ENCODE measurements around the gene ACSM2B.
"Not testable (repeated sequence)": the region's sequence is repeated elsewhere in the genome, so short reads cannot be mapped to it uniquely, and the experiment has no call there.

The ACSM2B gene

DNA sequence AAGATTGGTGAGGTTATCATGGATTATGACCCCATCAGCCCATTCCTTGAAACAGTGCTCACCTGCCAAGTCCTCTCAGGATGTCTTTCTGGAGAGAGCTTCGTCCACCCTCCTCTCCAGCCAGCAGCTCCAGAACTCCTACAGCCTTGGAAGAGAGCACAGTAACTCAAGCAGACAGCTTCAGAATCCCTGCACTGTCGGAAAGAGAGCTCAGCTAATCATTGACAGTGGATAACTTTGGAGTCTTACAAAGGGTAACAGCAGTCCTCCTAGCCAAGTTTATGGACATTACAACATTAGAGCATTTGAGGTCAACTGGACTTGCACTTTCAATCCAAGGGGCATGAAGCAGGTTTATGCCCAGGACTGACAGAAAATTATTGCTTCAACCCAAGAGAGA lies at the start of gene ACSM2B:
ACSM2B (minus strand) TSS at position 223 of the 400 bp plus-strand sequence. CDS start 11,522 bp downstream, outside the sequence.
- DNase-seq = not testable (repeated sequence)

DNA sequence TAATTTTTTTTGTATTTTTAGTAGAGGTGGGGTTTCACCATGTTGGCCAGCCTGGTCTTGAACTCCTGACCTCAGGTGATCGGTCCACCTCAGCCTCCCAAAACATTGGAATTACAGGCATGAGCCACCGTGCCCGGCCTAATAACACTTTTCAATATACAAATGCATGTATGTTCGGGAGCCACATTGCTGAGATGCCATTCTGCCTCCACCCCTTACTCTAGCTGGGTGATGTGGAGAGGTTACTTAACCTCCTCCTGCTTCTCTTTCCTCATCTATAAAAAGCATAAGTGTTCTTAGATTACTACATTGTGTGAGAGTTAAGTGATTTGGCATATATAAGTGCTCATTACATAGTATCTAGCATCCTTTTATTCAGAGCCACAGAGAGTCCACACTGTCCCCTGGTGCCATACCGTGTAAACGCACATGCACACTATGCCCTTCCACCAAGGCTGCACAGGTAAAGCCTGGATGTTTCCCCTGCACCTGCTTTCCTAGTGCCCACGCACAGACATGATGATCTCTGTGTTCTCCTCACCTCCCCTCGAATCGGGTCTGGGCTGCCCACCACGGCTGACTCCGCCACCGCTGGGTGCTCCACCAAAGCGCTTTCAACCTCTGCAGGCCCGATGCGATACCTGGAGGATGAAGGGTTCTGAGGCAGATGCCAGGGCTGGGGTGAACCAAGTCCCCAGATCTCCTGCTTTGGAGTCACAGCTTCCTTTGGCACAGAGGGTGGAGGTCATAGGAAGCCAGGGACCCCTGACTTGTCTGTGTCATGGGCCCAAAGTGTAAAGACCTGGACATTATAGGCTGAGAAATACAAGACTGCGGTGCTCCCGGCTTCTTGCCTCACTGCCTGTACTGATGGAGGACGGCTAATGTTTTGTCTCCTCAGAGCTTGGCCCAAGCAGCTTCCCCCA lies 49.0 kb upstream of the ACSM2B start:
- no peak for DNase-seq

DNA sequence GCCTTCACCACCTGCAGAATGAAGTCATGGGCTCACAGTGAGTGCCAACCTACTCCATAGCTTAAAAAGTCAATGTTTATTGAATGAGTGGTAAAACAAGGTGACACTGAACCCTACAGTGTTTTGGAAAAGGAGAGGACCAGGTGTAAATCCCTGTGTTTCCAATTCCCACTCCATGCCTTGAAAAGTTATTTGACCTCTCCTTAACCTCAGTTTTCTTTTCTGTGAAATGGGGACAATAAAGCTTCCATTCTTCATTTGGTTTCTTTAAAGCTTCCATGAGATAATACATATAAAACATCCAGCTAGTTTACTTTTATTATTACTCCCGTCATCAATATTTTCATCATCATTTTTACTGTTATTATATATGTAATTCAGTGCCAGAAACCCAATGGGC lies 48.0 kb upstream of the ACSM2B start:
- no peak for DNase-seq

DNA sequence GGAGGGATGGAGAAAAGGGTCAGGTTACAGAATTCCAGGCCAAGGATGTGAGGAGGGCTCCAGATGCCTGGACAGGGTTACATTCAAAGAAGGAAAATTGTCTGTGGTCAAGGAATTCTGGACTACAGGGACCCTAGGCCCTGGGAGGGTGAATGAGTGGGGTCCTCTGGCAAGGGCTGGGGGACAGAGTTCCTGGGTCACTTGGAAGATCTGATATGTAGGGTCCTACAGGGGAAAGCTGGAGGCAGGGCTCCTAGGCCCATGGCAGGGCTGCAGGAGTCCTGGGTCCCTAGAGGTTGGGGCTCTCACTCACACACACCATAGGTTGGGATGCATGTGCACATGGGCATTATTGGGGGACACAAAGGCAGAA lies 46.3 kb upstream of the ACSM2B start:
- no peak for DNase-seq

GRCh38 chr16:20621406-20621805 lies 45.2 kb upstream of the ACSM2B start:
- no peak for DNase-seq

DNA sequence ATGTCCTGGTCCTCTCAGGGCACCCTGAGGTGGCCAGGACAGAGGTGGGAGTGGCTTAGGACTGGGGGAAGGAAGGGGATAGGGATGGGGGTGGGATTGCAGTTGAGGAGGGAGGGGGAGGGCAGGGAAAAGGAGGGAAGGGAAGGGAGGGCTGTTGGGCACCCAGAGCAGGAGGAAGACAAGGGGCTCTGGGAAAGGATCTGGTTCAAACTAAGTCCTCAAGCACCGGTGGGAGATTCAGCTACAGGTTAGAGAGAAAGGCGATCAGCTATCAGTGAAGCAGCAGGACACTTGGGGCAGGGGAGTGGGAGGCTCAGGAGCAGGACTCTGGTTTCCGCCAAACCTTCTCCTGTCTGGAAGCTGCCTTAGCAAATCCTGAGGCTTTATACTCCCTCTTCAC lies 44.6 kb upstream of the ACSM2B start:
- DNase-seq = no peak

DNA sequence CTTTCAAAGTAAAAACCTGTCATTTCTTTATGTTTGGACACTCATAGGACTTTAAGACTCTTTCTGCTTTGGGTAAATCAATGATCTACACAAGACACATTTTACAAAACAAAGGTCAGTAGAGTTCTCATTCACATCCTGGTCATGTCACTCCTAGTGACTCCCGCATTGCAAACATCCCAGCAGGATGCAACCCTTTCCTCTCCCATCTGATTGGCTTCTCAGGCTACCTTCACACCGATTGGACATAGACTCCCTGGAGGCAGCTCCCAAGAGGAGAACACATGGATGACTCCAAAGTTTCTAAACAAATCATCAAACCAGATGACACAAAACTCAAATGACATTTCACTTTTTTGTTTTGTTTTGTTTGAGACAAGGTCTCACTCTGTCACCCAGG lies 43.8 kb upstream of the ACSM2B start:
- DNase-seq = no peak

GRCh38 chr16:20617271-20617670 lies 41.1 kb upstream of the ACSM2B start:
- DNase-seq = no peak

GRCh38 chr16:20614186-20615141 lies 38.3 kb upstream of the ACSM2B start:
- no peak for DNase-seq

DNA sequence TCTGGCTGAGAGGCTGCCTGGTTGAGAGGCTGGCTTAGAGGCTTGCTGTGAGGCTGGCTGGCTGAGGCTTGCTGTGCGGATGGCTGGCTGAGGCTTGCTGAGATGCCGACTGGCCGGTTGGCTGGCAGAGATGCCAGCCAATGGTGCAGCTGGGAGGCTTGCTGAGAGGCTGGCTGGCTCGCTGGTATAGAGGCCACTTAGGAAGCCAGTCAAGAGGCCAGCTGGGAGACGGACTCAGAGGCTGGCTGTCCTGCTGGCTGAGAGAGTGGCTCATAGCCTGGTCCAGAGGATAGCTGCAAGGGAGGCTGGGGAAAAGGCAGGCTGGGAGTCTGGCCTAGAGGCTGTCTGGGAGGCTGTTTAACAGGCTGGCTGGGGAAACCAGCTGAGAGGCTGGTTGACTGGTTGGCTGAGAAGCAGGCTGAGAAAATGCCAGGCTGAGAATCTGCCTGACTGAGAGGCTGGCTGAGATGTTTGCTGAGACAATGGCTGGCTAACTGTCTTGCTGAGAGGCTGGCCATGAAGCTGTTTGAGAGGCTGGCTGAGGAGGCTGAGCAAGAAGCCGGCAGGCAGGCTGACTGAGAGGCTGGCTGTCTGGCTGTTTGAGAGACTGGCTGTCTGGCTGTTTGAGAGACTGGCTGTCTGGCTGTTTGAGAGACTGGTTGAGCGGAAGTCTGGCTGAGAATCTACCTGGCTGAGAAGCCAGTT lies 37.5 kb upstream of the ACSM2B start:
- no peak for DNase-seq

- no peak for DNase-seq
These were observed 36.6 kb upstream of the ACSM2B start for GRCh38 chr16:20612551-20613480.

GRCh38 chr16:20611975-20612481 lies 35.9 kb upstream of the ACSM2B start:
- DNase-seq = no peak

DNA sequence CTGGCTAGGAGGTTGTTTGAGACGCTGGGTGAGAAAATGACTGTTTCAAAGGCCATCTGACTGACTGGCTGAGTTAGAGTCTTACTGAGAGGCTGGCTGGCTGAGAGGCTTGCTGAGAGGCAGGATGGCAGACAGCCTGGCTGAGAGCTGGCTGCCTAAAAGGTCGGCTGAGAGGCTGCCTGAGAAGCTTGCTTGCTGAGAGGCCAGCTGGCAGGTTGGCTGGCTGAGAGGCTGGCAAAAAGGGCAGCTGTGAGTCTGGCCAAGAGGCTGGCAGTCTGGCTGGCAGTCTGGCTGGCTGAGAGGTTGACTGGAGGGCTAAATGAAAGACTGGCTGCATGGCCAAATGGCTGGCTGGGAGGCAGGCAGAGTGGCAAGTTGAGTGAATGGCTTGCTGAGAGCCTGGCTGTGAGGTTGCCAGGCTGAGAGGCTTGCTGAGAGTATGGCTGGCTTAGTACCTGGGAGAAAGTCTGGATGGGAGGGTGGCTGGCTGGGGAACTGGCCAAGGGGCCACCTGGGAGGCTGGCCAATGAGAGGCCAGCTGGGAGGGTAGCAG lies 35.3 kb upstream of the ACSM2B start:
- DNase-seq = no peak

- no peak for DNase-seq
These were observed 34.8 kb upstream of the ACSM2B start for GRCh38 chr16:20610892-20611349.

GRCh38 chr16:20610211-20610891 lies 34.2 kb upstream of the ACSM2B start:
- no peak for DNase-seq

- DNase-seq = not testable (repeated sequence)
These were observed 26.0 kb upstream of the ACSM2B start for GRCh38 chr16:20602205-20602604.

DNA sequence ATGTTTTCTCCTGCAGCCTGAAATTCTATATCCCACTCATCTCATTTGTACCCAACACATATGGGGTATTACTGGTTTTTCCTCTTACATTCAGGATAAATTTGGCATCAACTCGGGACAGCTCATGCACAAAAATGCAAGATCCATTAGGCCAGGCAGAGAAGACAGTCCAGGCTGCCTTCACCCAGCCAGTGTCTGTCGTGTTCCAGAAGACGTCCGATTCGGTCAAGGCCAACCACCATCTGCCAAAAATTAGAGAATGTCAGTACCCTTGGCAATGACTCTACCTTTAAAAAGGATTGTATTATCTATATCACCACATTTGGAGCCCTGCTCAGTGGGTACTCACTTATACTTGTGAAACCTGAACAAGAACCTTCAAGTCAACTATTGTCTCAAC lies 23.3 kb upstream of the ACSM2B start:
- not testable (repeated sequence) for DNase-seq

- DNase-seq = no peak
These were observed 22.8 kb upstream of the ACSM2B start for GRCh38 chr16:20598832-20599469.

GRCh38 chr16:20595694-20596093 lies 19.5 kb upstream of the ACSM2B start:
- not testable (repeated sequence) for DNase-seq

DNA sequence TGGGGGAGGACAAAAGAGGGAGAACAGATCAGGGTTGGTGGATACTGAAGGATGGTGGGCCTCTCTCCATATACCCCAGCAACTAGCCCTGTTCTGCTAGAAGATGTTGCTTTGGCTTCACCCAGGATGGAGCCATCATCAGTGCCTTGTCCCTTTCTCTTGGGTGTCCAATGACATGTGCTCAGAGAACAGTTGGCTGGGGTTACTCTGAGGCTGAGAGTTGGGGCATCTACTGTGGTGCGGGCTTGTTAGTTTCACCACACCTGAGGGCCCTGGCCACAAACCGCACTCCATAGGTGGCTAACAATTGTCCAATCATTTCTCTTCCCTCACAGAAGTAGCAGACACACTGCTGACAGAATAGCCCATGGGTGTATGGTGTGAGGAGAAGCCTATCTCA lies 18.9 kb upstream of the ACSM2B start:
- not testable (repeated sequence) for DNase-seq

Measured in stimulated activated CD4-positive, alpha-beta T cell treated with anti-CD3 and anti-CD28 coated beads, Interleukin-2, amount 100 ng/mL, for 48 hours (primary cell).